Measurements from ENCODE around the gene RELL2. TPM values are rescaled to one million over a fixed set of nuclear protein-coding genes. Genes with fewer than 3 reads are reported as not detected.
"Not testable (repeated sequence)": the region's sequence is repeated elsewhere in the genome, so short reads cannot be mapped to it uniquely, and the experiment has no call there.

The RELL2 gene, protein sequence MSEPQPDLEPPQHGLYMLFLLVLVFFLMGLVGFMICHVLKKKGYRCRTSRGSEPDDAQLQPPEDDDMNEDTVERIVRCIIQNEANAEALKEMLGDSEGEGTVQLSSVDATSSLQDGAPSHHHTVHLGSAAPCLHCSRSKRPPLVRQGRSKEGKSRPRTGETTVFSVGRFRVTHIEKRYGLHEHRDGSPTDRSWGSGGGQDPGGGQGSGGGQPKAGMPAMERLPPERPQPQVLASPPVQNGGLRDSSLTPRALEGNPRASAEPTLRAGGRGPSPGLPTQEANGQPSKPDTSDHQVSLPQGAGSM
- total RNA-seq = 1 to 10 TPM; 2.9 to 3.5 TPM
- long read RNA-seq, partial matches to known transcripts = 0 of 2 reads
- long read RNA-seq, other reads (novel, unspliced or antisense) = 1 of 2 reads

DNA sequence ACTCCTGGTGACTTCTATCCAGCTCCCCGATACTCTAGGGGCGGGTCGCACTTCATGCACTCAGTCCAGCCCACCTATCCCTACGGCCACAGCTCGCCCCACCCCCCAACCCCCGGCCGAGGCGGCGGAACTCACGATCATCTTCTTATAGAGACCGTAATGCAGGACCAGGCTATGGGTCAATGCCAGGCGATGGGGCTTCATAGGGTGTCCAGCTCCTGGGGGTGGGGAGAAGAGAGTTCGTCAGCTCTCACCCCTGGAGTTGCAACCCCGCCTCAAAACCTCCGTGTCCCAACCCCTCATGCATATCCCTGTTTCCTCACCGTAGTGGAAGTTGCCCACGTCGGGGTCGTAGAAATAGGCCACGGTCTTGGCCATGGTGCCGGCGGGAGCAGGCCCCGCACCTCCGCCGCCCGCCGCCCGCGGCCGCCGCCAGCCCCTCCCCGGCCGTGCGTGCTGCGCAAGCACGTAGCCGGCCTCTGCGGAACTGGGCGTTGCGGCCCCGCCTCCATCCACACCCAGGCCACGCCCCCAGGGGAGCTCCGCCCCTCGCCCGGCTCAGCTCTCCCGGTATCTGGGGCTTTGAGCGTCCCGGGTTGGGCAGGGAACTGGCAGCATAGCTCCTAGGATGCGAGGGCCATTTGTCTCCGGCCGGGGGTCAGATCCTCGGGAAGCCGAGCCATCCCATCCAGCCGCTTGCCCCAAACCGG lies at the start of gene RELL2, which contains the start of gene HDAC3:
RELL2 (plus strand) TSS at position 585 of the 710 bp plus-strand sequence. CDS start 1,229 bp downstream, outside the sequence.
HDAC3 (minus strand) TSS at position 437 of the 710 bp plus-strand sequence; CDS start at position 378, 59 bp downstream.
- ATAC-seq (peak; percentile 95), DNase-seq (peak; percentile 93 to 97)
- intact Hi-C loops (cut with DNase I, micrococcal nuclease) = no loop called here

DNA sequence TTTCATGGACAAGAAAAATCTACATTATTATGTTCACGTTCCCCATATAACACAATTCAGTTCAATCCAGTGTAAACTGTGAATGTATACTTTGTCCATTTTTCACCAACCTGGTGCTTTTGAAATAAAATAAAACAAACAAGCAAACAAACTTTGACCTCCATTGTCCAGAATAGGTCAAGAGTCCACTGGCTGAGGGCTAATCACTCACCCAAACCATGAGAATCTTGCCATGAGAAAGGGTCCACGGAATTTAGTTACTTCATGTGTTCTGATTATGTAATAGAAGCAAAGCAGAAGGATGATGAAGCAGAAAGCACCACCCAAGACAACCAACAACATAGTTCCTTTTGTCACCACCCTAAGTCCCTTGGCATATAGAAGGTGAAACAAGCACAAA lies 46.7 kb upstream of the RELL2 start:
- intact Hi-C loops (cut with DNase I, micrococcal nuclease) = no loop called here
- no peak for DNase-seq
- ATAC-seq = no peak

DNA sequence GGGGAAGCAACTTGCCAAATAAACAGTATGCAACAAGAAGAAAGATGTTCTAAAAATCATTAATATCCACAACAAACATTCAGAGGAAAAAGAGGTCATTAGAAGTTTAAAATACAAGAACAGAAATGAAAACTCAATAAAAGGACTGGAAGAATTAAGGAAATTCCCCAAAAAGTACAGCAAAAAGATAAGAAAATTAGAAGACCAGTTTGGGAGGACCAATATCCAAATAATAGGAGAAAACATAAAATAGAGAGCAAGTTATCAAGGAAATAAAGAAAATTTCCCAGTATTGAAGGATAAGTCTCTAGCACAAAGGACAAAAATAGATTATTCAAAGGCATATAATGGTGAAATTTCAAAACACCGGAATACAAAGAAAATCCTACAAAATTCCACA lies 39.9 kb upstream of the RELL2 start:
- intact Hi-C loops (cut with DNase I, micrococcal nuclease) = no loop called here
- ATAC-seq (no peak), DNase-seq (no peak)

DNA sequence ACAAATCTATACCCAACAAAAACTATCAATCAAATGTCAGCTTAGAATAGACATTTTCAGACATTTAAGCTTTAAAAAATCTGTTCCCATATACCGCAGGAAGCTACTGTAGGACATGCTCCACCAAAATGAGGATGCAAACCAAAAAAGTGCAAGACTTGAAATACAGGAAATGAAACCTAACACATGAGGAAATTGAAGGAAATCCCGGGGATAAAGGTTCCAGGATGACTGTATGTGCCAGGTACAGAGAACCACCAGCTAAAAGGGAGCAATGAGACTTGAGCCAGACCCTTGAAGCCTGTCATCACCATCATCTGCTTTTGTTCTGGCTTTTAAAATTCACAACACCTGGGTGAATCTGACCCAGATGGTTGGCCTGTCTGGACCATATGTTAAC lies 39.4 kb upstream of the RELL2 start:
- intact Hi-C loops (cut with DNase I, micrococcal nuclease) = no loop called here
- DNase-seq = no peak
- peak; percentile 27 for ATAC-seq

DNA sequence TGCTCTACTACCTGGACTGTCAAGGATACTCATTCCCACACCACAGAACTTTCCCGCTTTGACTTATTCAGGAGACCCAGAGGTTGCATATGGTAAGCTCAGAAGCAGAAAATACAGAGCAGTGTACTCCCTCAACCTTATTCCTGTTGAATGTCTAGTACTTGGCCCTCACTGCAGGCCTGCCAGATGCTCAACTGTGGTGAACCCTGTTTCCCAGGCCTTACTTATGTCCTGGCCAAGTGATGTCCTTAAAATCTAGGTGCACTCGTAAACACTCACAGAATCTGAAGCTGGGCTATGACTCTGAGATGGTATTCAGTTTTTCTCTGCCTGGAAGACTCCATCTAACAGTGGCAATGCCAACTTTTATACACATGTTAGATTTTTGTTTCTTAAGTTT lies 39.0 kb upstream of the RELL2 start:
- ATAC-seq (no peak), DNase-seq (no peak)
- intact Hi-C loops (cut with DNase I, micrococcal nuclease) = no loop called here

DNA sequence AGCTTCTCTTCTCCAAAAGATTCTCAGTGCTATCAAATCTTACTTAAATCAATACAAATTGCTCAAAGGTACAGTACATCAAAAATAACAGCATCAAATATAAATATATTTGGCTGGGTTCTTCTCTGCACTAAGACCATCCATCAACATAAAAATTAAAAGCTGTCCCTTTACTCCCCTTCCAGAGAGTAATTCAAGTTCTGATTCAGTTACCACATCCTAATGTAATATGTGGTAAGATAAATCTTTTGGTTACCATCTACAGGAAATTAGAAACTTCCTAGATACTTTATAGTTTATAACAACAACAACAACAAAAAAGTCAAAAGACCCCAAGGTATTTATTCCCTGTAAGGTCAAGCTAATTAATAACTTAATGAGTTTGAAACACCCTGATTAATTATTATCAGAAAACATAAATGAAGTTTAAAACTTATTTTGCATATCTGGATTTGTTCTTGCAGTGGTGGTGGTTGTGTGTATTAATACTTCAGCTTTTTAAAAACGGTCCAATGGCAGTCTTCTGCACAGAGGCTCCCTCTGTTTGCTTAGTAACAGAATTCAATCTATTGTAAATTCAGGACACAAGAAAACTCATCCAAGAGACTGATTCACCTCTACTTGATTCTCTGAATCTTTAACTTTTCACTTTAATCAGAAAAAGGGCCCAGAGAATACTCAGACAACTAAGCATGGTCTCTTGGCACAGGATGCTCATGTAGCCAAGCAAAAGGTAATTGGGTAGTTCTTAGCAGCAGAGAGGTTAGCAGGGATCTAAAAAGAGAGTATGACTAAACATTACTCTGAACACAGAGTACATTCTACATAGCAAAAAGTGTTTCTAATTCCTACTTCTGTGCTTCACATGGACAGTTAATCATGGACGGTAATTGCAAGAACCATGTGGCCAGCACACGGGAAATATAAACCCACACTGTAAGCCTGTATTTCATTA lies 38.1 kb upstream of the RELL2 start:
- intact Hi-C loops (cut with DNase I, micrococcal nuclease) = no loop called here

DNA sequence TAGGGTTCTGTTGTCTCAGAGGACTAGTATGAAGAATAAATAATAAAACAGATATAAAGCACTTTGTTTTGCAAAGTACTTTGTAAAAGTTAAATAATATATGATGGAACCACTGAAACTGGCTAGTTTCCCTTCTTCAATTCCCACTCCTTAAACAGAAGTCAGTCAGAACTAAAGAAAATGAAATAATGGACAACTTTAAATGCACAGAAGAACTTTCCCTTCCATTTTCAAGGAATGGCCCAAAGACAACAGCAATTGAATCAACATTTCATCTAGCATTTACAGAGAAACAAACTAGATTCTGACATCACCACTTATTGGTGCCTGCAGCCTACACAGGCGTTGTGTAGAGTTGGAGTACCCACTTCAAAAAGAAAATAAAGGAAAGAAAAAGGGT lies 34.2 kb upstream of the RELL2 start:
- DNase-seq = no peak
- intact Hi-C loops (cut with DNase I, micrococcal nuclease) = no loop called here
- ATAC-seq = no peak

More for the DNA sequence above, 38.1 kb upstream of the RELL2 start:
- no peak for ATAC-seq
- DNase-seq = no peak

DNA sequence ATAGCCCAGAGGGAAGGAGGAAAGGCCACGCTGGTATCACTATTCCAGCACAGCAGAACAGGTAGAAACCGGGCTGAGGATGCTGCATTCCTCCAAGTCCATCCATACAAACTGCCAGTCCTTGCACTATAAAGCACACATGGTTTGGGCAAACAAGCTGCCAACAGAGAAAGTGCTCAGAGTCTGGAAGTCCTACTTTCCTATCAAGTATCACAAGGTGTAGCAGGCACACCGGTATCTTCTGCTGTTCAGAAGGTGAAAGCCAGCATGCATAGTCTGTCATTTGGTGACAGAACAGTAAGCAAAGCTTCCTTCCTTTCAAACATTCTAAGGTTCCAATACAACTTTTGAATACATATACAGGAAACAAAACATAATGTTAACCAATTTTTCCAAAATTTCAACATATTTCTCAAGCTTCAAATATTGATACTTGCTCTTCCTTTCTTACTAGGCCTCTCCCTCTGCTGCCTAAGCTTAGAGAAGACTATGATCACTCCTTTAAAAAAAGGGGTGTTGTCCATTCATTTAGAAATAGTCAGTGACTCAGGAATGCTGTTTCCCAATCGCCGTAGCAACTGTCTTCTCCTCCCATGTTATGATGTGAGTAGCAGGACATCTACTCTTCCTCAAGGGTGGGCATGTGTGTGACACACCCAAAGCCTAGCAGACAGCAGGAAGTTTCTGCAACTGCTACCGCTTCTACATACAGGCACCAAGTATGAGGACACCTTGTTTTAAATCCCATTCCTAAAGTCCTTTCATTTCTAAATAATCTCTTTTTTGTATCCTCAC lies 32.7 kb upstream of the RELL2 start:
- ATAC-seq = peak; percentile 95
- peak; percentile 19 to 63 for DNase-seq
- intact Hi-C loops (cut with DNase I, micrococcal nuclease) = no loop called here

DNA sequence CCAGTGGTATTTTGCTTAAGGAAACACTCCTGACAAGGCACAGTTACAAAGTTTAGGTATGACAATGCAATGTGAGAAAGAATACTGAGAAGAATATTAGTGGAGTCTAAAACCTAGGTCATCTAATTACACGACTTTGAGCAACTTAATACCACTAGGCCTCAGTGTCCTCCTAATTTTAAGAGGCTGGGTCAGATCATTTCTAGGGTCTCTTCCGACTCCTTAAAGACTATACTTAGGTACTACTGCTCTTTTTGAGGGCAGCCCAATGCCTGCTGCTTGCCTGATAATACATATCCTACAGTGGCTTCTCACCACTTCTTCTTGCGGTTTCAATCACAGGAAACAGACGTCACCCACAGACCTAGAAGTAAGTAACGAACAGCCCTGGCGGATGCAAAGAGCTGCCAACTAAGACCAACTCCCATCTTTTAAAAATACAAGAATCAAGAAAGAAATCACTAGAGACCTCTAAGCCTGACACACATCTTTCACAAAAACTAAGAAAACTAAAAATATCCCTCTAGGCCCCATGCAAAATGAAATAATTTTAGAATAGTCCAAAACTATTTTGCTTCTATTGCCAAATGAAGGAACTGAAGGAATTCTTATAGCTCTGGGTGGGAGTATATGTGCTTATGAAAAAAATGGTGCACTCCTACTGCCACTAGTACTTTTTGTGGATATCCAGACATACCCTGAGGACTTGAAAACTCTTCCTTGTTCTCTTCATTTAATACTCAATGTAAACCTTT lies 31.1 kb upstream of the RELL2 start:
- intact Hi-C loops (cut with DNase I, micrococcal nuclease) = no loop called here
- DNase-seq (peak; percentile 45 to 47), ATAC-seq (peak; percentile 39)

DNA sequence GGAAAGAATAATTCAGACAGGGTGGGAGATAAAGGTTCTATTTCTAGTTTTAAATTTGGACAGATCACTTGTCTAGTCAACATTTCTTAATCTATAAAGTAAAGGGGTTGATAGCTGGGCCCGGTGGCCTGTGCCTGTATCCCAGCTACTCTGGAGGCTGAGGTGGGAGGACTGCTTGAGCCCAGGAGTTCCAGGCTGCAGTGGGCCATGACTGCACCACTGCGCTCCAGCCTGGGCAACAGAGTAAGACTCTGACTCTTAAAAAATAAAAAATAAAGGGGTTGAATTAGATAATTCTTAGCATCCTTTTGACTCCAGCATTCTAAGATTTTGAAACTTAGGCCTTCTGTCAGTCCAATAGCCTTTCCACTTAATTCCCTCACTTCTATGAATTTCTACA lies 28.8 kb upstream of the RELL2 start:
- ATAC-seq (no peak), DNase-seq (no peak)
- intact Hi-C loops (cut with DNase I, micrococcal nuclease) = no loop called here

DNA sequence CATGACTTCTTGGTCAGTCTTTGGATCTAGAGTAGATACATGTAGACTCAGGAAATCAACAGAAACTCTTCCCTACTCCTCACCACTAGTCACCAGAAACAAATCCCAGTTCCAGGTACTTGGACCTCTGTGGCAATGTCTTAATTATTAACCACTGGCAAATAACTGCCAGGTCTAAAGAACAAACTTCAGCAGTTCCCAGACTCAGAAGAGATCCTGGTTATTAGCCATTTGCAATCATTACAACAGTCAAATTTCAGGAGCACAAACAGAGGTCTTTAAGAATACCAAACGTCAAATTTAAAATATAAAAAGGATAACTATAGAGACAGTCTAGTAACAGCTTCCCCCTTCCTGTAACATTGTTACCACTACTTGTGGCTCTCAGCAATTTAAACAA lies 28.2 kb upstream of the RELL2 start:
- ATAC-seq = no peak
- intact Hi-C loops (cut with DNase I, micrococcal nuclease) = no loop called here
- no peak for DNase-seq

DNA sequence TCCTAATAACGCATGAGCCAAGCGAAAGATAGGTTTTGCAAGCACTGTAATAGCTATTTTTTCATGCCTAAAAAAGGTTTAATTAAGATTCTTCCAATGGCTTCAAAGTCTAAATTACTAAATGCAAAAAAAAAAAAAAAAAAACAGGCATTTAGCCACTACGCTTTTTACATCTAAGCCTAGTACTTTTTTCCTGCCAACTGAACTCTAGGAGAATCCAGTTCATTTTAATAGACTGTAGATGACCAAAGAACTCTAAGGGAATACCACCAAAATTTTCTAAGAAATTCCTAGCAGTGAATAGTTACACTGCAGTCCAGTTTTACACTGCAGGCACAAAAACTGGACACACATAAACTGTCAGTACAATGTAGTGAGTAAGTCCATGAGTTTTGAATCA lies 27.8 kb upstream of the RELL2 start:
- intact Hi-C loops (cut with DNase I, micrococcal nuclease) = no loop called here

DNA sequence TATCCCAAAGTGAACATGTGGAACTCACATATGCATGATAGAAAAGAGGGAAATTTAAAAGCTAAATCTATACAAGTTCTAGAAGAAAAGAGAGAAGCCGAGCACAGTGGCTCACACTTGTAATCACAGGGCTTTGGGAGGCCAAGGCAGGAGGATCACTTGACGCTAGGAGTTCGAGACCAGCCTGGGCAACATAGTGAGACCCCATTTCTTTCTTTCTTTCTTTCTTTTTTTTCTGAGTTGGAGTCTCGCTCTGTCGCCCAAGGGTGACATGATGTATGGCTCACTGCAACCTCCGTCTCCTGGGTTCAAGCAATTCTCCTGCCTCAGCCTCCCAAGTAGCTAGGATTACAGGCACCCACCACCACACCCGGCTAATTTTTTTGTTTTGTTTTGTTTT lies 26.9 kb upstream of the RELL2 start:
- intact Hi-C loops (cut with DNase I, micrococcal nuclease); DNase-seq; ATAC-seq: not testable (repeated sequence)

More for the DNA sequence above, 27.8 kb upstream of the RELL2 start:
- no peak for DNase-seq
- no peak for ATAC-seq

DNA sequence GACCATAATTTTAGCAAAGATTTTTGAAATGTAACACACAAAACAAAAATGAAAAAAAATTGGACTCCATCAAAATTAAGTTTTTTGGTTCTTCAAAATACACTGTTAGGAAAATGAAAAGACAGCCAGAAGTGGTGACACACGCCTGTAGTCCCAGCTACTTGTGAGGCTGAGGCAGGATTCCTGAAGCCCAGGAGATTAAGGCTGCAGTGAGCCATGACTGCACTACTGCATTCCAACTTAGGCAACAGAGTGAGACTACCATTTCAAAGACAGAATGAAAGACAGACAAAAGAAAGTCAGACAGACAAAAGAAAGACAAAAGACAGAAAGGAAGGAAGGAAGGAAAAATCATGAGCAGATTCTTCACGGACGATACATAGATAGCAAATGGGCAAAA lies 25.5 kb upstream of the RELL2 start:
- no peak for DNase-seq
- no peak for ATAC-seq
- intact Hi-C loops (cut with DNase I, micrococcal nuclease) = no loop called here

DNA sequence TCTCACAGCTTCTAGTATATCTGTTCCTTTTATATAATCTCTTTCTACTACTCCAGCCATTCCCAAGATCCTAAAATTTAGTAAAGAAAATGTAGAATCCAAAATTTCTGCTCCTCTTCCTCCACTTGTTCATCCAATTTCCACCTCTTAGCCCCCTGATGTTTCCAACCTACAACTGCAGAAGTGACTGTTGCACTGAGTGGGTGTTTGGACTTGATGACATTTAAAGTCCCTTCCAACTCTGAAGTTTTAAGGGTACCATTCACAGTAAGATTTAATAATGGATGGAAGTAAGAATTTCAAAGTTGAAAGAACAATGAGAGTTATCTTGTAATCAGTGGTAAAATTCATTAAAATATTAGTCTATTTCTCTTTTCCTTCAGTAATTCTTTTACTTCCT lies 23.5 kb upstream of the RELL2 start:
- intact Hi-C loops (cut with DNase I, micrococcal nuclease) = no loop called here
- DNase-seq = no peak
- no peak for ATAC-seq

DNA sequence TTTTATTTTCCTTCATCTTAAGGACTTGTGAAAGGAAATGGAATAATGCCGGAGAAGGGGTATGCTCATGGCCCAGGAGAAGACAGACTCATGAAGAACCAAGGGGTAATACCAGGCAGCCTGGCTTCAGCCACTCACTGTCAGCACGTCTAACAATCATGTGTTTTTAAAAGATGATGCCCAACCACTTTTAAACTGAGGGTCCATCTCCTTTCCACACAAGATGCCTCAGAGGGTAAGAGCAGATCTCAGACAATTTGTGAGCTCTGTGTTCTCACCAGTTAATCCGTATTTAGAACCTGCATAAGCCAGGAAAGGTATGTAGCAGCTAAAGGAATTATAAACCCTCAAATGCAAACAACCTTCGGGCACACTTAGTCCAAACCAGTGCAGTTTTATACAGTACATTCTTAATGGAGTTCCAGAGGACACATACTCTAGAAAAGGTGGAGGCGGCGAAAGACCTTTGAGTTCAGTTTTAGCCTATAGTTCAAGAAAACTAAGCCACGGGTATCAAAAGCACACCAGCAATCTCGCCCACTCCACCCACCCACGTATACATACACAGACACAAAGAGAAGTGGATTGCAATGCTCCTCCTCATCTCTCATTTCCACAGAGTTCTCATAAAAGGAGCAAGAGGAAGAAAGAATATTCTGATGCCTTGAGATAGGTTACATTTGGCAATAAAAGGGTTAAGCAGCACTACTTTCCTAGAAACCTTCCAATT lies 20.6 kb upstream of the RELL2 start:
- ATAC-seq = no peak
- intact Hi-C loops (cut with DNase I, micrococcal nuclease) = no loop called here
- DNase-seq = no peak

DNA sequence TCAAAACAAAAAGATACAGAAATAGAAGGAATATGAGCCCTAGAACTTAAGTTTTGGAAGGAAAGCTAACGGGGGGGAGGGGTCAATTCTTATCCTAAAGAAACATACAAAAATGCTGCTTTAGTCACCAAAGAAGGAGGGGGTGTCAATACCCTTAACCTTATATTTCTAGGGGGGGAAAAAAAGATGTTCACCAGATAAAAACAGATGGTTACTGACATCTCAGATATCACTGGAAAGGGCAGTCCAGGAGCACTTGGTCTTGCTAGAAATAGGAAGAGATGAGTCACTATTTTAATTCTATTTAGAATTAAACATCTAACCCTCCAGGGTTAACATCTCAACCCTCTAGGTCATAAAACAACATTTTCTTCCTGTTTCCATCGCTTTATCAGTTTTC lies 19.7 kb upstream of the RELL2 start:
- intact Hi-C loops (cut with DNase I, micrococcal nuclease) = no loop called here
- no peak for ATAC-seq
- no peak for DNase-seq

All from left colon (tissue), 2 donors.